Fibroblast of lung (primary cell): ENCODE data around the gene AMACR. TPM values are rescaled to one million over a fixed set of nuclear protein-coding genes. Genes with fewer than 3 reads are reported as not detected.

Experiments
- DNase-seq, 2 donors: peaks; one replicate each; pipeline versions ENCODE4 v3.0.0 to v3.0.0-alpha.2; 2010; ENCODE audit warnings: low read depth in 2 of 2
- H2AFZ ChIP-seq: 2 replicates; pipeline ENCODE4 v1.5.1; 2012; ENCODE audit warnings: low read length, control low read depth, inconsistent platforms
- H3K27ac ChIP-seq: 2 replicates; pipeline ENCODE4 v1.5.1; 2011; ENCODE audit warnings: low read length, control low read depth; ENCODE audit not compliant: insufficient read depth
- H3K27me3 ChIP-seq: 2 replicates; pipeline ENCODE4 v1.5.1; 2011; ENCODE audit warnings: mild to moderate bottlenecking, low read length; ENCODE audit not compliant: control insufficient read depth, insufficient read depth
- H3K36me3 ChIP-seq: 2 replicates; pipeline ENCODE4 v1.5.1; 2011; ENCODE audit warnings: low read length; ENCODE audit not compliant: control insufficient read depth, insufficient read depth
- H3K4me1 ChIP-seq: 2 replicates; pipeline ENCODE4 v1.5.1; 2011; ENCODE audit warnings: low read length; ENCODE audit not compliant: control insufficient read depth, insufficient read depth; ENCODE audit errors: extremely low read depth
- H3K4me2 ChIP-seq: 2 replicates; pipeline ENCODE4 v1.5.1; 2011; ENCODE audit warnings: low read length, control low read depth; ENCODE audit not compliant: insufficient read depth; ENCODE audit errors: extremely low read depth
- H3K4me3 ChIP-seq, 4 experiments: fragments of 200-600 bp in 1 of 4; sonication (generic) in 1 of 4; replicated peaks in 1 of 4; 2 replicates each; pipeline ENCODE4 v1.5.1; 2011 to 2016; ENCODE audit warnings: low read length in 4 of 4, low read depth in 3 of 4, mild to moderate bottlenecking in 3 of 4, control low read depth in 2 of 4, inconsistent platforms in 1 of 4, mixed read lengths in 1 of 4; ENCODE audit not compliant: insufficient read depth in 1 of 4; ENCODE audit errors: control extremely low read depth in 1 of 4
- H3K79me2 ChIP-seq: 2 replicates; pipeline ENCODE4 v1.5.1; 2012; ENCODE audit warnings: mild to moderate bottlenecking, low read length, inconsistent platforms; ENCODE audit not compliant: control insufficient read depth, insufficient read depth
- H3K9ac ChIP-seq: 2 replicates; pipeline ENCODE4 v1.5.1; 2011; ENCODE audit warnings: mild to moderate bottlenecking, low read length, control low read depth; ENCODE audit not compliant: insufficient read depth
- H3K9me3 ChIP-seq: 2 replicates; pipeline ENCODE4 v1.5.1; 2012; ENCODE audit warnings: low read depth, low read length; ENCODE audit not compliant: control insufficient read depth, insufficient read depth
- H4K20me1 ChIP-seq: 2 replicates; pipeline ENCODE4 v1.5.1; 2011; ENCODE audit warnings: low read length; ENCODE audit not compliant: control insufficient read depth, insufficient read depth; ENCODE audit errors: extremely low read depth
- EZH2 ChIP-seq: IDR thresholded peaks from 2 replicates; pipeline ENCODE4 v1.5.1; 2012; ENCODE audit warnings: low read length, control low read depth, mild to moderate bottlenecking; ENCODE audit errors: missing control alignments
- polyA plus RNA-seq, 2 donors: library from polyadenylated mRNA; depleted of rRNA in 1 of 2; stranded (reverse) in 1 of 2; unstranded in 1 of 2; fragments of >200 nt; gene quantifications; 2 replicates each; pipeline ENCODE4 v1.2.1, GENCODE V29; 2011 to 2012; ENCODE audit warnings: missing spikeins in 1 of 2
- total RNA-seq: library from RNA; depleted of rRNA; stranded (reverse); fragments of >200 nt; gene quantifications from 2 replicates; pipeline ENCODE4 v1.2.1, GENCODE V29; 2014
- TF ChIP-seq, protein P1 (sequence below), 2 donors: IDR thresholded peaks in 1 of 2; conservative IDR thresholded peaks in 1 of 2; 1 replicate in 1 of 2; 2 replicates in 1 of 2; pipeline ENCODE4 v1.5.1; 2011 to 2012; ENCODE audit warnings: low read length in 2 of 2, control low read depth in 1 of 2, inconsistent platforms in 1 of 2, low read depth in 1 of 2, mild to moderate bottlenecking in 1 of 2

The AMACR gene
- total and polyA plus RNA-seq, 2 donors (not counting 1 experiment from before 2014, with no cell fraction given): 7.6 to 14.2 TPM

DNA sequence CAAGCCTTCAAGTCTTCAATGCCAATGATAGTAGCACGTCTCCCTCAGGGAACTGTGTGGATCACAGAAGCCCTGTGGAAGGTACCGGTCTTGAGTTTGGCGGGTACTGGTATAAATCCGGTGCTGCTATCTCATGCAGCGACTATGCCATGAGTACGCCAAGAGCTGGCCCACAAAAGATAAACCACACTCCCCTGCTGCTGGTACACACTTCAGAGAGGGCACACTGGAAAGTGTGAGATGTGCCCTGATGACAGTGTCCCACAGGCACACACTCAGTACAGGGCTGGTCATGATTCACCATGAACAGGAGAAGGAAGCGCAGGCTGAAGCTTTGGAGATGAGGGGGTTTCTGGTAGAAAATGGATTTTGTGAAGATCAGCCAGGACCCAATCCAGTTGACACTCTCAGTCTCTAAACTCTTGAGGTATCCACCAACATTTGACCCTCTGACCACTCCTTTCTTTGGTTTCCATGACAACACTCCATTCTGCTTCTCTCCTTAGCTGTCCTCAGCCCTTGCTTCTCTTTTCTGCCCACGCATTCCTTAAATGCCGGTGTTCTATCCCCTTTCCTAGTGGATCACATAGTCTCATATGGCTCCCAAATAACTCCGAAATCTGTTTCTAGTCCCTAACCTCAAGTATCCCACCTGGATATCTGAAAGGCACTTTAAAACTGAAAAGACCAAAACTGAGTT lies 5.1 kb downstream of the AMACR start:
- H4K20me1 ChIP-seq: no peaks in the 10 kb centered on the region
- no peaks in the 10 kb centered on the region for H3K4me1 ChIP-seq
- peak in 1 of 2 donors; percentile 43 for DNase-seq

DNA sequence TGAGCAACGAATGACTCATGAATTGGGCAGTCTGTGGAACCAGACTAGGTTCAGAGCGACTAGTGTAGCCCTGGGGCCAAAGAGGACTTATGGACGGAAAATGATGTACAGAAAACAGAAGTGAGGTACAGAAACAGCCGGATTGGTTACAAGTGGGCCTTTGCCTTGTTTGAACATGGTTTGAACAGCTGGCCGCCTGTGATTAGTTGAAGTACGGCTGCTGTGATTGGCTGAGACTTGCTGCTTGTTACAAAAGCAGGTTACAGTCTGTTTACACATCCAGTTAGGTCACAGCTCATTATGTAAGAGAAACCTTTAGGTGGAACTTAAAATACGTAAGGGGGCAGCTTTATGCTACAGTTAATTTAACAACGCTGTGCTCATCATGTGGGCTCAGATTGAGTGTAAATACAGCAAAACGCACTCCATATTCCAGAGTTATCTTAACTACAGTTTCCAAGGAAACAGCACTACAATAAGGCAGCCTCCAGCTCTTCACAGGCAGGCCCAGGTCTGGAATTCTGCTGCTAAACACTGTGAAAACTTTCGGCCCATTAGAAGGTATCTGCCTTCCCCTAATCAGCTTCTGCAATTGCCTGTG lies 6.5 kb downstream of the AMACR start:
- TF ChIP-seq, protein P1, sequence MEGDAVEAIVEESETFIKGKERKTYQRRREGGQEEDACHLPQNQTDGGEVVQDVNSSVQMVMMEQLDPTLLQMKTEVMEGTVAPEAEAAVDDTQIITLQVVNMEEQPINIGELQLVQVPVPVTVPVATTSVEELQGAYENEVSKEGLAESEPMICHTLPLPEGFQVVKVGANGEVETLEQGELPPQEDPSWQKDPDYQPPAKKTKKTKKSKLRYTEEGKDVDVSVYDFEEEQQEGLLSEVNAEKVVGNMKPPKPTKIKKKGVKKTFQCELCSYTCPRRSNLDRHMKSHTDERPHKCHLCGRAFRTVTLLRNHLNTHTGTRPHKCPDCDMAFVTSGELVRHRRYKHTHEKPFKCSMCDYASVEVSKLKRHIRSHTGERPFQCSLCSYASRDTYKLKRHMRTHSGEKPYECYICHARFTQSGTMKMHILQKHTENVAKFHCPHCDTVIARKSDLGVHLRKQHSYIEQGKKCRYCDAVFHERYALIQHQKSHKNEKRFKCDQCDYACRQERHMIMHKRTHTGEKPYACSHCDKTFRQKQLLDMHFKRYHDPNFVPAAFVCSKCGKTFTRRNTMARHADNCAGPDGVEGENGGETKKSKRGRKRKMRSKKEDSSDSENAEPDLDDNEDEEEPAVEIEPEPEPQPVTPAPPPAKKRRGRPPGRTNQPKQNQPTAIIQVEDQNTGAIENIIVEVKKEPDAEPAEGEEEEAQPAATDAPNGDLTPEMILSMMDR (conservative IDR thresholded peaks at IDR 0.05 in 1 of 2, IDR thresholded peaks at IDR 0.05 in 1 of 2; ENCODE audit: low read depth in 1 of 2, low read length in 2 of 2): no peak
- no peak for TF ChIP-seq EZH2
- DNase-seq: peak; percentile 45 to 75
- H3K9ac ChIP-seq: no peak overlapping the region

More for the DNA sequence above, 5.1 kb downstream of the AMACR start:
- H3K79me2 ChIP-seq: no peaks in the 10 kb centered on the region
- no peaks in the 10 kb centered on the region for H3K9me3 ChIP-seq
- no peak overlapping the region for H3K9ac ChIP-seq
- H3K4me3 ChIP-seq: no peak overlapping the region
- H3K4me2 ChIP-seq: no peak overlapping the region
- TF ChIP-seq, protein P1 (conservative IDR thresholded peaks at IDR 0.05 in 1 of 2, IDR thresholded peaks at IDR 0.05 in 1 of 2; ENCODE audit: low read depth in 1 of 2, low read length in 2 of 2): no peak
- TF ChIP-seq EZH2: no peak
- no peaks in the 10 kb centered on the region for H3K27me3 ChIP-seq
- H2AFZ ChIP-seq: no peak overlapping the region
- peaks cover 3% of the 10 kb centered on the region for H3K36me3 ChIP-seq
- no peak overlapping the region for H3K27ac ChIP-seq

DNA sequence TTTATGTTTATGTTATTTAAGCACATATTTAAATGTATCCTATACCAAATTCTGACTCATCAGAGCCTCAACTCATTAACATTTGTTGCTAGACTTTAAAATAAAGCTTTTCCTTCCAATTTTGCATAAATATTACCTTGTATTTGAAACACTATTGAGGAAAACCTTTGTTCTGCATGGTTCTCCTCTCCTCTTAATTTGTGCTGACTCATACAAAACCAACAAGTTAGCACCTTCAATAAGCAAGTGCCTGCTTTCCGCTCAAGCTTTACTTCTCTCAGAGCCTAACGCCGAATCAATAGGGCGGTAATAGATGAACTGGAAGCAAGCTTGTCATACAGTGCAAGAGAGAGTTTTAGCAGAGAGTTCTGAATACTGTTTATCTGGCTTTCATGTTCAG lies 7.9 kb downstream of the AMACR start:
- no peak for DNase-seq
- peaks cover 3% of the 10 kb centered on the region for H3K36me3 ChIP-seq
- no peak overlapping the region for H3K9ac ChIP-seq
- no peaks in the 10 kb centered on the region for H4K20me1 ChIP-seq
- H3K9me3 ChIP-seq: no peaks in the 10 kb centered on the region
- no peak for TF ChIP-seq EZH2
- TF ChIP-seq, protein P1 (conservative IDR thresholded peaks at IDR 0.05 in 1 of 2, IDR thresholded peaks at IDR 0.05 in 1 of 2; ENCODE audit: low read depth in 1 of 2, low read length in 2 of 2): no peak
- no peak overlapping the region for H2AFZ ChIP-seq
- no peak overlapping the region for H3K4me3 ChIP-seq
- H3K27me3 ChIP-seq: no peaks in the 10 kb centered on the region
- no peaks in the 10 kb centered on the region for H3K79me2 ChIP-seq
- no peak overlapping the region for H3K4me2 ChIP-seq
- no peak overlapping the region for H3K27ac ChIP-seq
- peaks cover 2% of the 10 kb centered on the region for H3K4me1 ChIP-seq

More for the DNA sequence above, 6.5 kb downstream of the AMACR start:
- H3K4me1 ChIP-seq: no peaks in the 10 kb centered on the region
- H3K27ac ChIP-seq: no peak overlapping the region
- no peak overlapping the region for H2AFZ ChIP-seq
- H3K4me3 ChIP-seq: no peak overlapping the region
- H3K27me3 ChIP-seq: no peaks in the 10 kb centered on the region
- no peaks in the 10 kb centered on the region for H4K20me1 ChIP-seq
- H3K9me3 ChIP-seq: no peaks in the 10 kb centered on the region
- H3K4me2 ChIP-seq: no peak overlapping the region
- H3K79me2 ChIP-seq: no peaks in the 10 kb centered on the region
- H3K36me3 ChIP-seq: peaks cover 3% of the 10 kb centered on the region
